ENCODE results near the gene SLC22A14.
"Not testable (repeated sequence)": the region's sequence is repeated elsewhere in the genome, so short reads cannot be mapped to it uniquely, and the experiment has no call there.

The SLC22A14 gene

GRCh38 chr3:38281895-38282686 lies at the start of gene SLC22A14:
SLC22A14 (plus strand) TSS chr3:38282294; CDS start chr3:38306027, 23,733 bp downstream.
- no peak for DNase-seq (ENCODE audit: low read depth in 2 of 2)

GRCh38 chr3:38232701-38233100 lies 49.4 kb upstream of the SLC22A14 start:
- no peak for DNase-seq (ENCODE audit: low read depth in 2 of 2)

GRCh38 chr3:38235466-38235865 lies 46.6 kb upstream of the SLC22A14 start:
- no peak for DNase-seq (ENCODE audit: low read depth in 2 of 2)

GRCh38 chr3:38238416-38239008 lies 43.6 kb upstream of the SLC22A14 start:
- no peak for DNase-seq (ENCODE audit: low read depth in 2 of 2)

GRCh38 chr3:38242812-38243211 lies 39.3 kb upstream of the SLC22A14 start:
- not testable (repeated sequence) for DNase-seq (ENCODE audit: low read depth in 2 of 2)

- DNase-seq (ENCODE audit: low read depth in 2 of 2): no peak
Measured at GRCh38 chr3:38245930-38246329, 36.2 kb upstream of the SLC22A14 start.

- no peak for DNase-seq (ENCODE audit: low read depth in 2 of 2)
Measured at GRCh38 chr3:38247366-38248035, 34.6 kb upstream of the SLC22A14 start.

GRCh38 chr3:38250198-38250597 lies 31.9 kb upstream of the SLC22A14 start:
- DNase-seq (ENCODE audit: low read depth in 2 of 2): no peak

GRCh38 chr3:38251197-38251596 lies 30.9 kb upstream of the SLC22A14 start:
- no peak for DNase-seq (ENCODE audit: low read depth in 2 of 2)

- DNase-seq (ENCODE audit: low read depth in 2 of 2): no peak
Measured at GRCh38 chr3:38253704-38254103, 28.4 kb upstream of the SLC22A14 start.

GRCh38 chr3:38254872-38255271 lies 27.2 kb upstream of the SLC22A14 start:
- no peak for DNase-seq (ENCODE audit: low read depth in 2 of 2)

GRCh38 chr3:38255627-38256026 lies 26.5 kb upstream of the SLC22A14 start:
- no peak for DNase-seq (ENCODE audit: low read depth in 2 of 2)

GRCh38 chr3:38257583-38257982 lies 24.5 kb upstream of the SLC22A14 start:
- no peak for DNase-seq (ENCODE audit: low read depth in 2 of 2)

GRCh38 chr3:38260474-38260873 lies 21.6 kb upstream of the SLC22A14 start:
- DNase-seq (ENCODE audit: low read depth in 2 of 2): no peak

GRCh38 chr3:38264353-38264771 lies 17.7 kb upstream of the SLC22A14 start:
- DNase-seq (ENCODE audit: low read depth in 2 of 2): no peak

- DNase-seq (ENCODE audit: low read depth in 2 of 2): no peak
Measured at GRCh38 chr3:38264779-38265178, 17.3 kb upstream of the SLC22A14 start.

GRCh38 chr3:38265604-38266307 lies 16.3 kb upstream of the SLC22A14 start, which contains the start of gene SLC22A13:
SLC22A13 (plus strand) TSS chr3:38265812; CDS start chr3:38265861, 49 bp downstream.
- no peak for DNase-seq (ENCODE audit: low read depth in 2 of 2)

- no peak for DNase-seq (ENCODE audit: low read depth in 2 of 2)
Measured at GRCh38 chr3:38266810-38267209, 15.3 kb upstream of the SLC22A14 start.

- no peak for DNase-seq (ENCODE audit: low read depth in 2 of 2)
Measured at GRCh38 chr3:38267662-38268061, 14.4 kb upstream of the SLC22A14 start.

GRCh38 chr3:38268087-38268486 lies 14.0 kb upstream of the SLC22A14 start:
- no peak for DNase-seq (ENCODE audit: low read depth in 2 of 2)

- DNase-seq (ENCODE audit: low read depth in 2 of 2): no peak
Measured at GRCh38 chr3:38268522-38268921, 13.6 kb upstream of the SLC22A14 start.

- DNase-seq (ENCODE audit: low read depth in 2 of 2): no peak
Measured at GRCh38 chr3:38270606-38271005, 11.5 kb upstream of the SLC22A14 start.
